Parathyroid adenoma (tissue), 2 donors: ENCODE results near the gene HABP2.

Experiments
- H2AFZ ChIP-seq: fragments of 300-600 bp; sonication (generic); one replicate; pipeline ENCODE4 v1.7.0; 2017; ENCODE audit warnings: antibody characterized with exemption, mild to moderate bottlenecking
- H3K27ac ChIP-seq: fragments of 300-600 bp; sonication (generic); one replicate; pipeline ENCODE4 v1.7.0; 2017
- H3K27me3 ChIP-seq: fragments of 300-600 bp; sonication (generic); one replicate; pipeline ENCODE4 v1.7.0; 2017; ENCODE audit warnings: low read length; ENCODE audit not compliant: control insufficient read depth, insufficient read depth
- H3K36me3 ChIP-seq: fragments of 300-600 bp; sonication (generic); one replicate; pipeline ENCODE4 v1.7.0; 2017; ENCODE audit warnings: low read length; ENCODE audit not compliant: control insufficient read depth, insufficient read depth
- H3K4me1 ChIP-seq: fragments of 300-600 bp; sonication (generic); one replicate; pipeline ENCODE4 v1.7.0; 2017; ENCODE audit warnings: control low read depth
- H3K4me2 ChIP-seq: fragments of 300-600 bp; sonication (generic); one replicate; pipeline ENCODE4 v1.7.0; 2017; ENCODE audit warnings: low read length
- H3K4me3 ChIP-seq: fragments of 300-600 bp; sonication (generic); one replicate; pipeline ENCODE4 v1.7.0; 2017; ENCODE audit warnings: low read depth, low read length
- H3K79me2 ChIP-seq: fragments of 300-600 bp; sonication (generic); one replicate; pipeline ENCODE4 v1.7.0; 2017; ENCODE audit warnings: control low read depth
- H3K9ac ChIP-seq: fragments of 300-600 bp; sonication (generic); one replicate; pipeline ENCODE4 v1.7.0; 2017; ENCODE audit warnings: mild to moderate bottlenecking
- H3K9me3 ChIP-seq: fragments of 300-600 bp; sonication (generic); one replicate; pipeline ENCODE4 v1.7.0; 2017; ENCODE audit warnings: low read length; ENCODE audit not compliant: control insufficient read depth
- CTCF ChIP-seq: fragments of 300-600 bp; sonication (generic); IDR thresholded peaks from one replicate; pipeline ENCODE4 v1.7.0; 2017; ENCODE audit warnings: antibody characterized with exemption, mild to moderate bottlenecking
- donor health status: primary hyperparathyroidism.

HABP2 gene

GRCh38 chr10:113565364-113565763 is 12.5 kb downstream of the HABP2 start:
- no peaks in the 10 kb centered on the region for H3K27me3 ChIP-seq
- no peak overlapping the region for H3K9ac ChIP-seq
- no peaks in the 10 kb centered on the region for H3K9me3 ChIP-seq
- H3K4me2 ChIP-seq: no peak overlapping the region
- no peaks in the 10 kb centered on the region for H3K4me1 ChIP-seq
- no peaks in the 10 kb centered on the region for H3K36me3 ChIP-seq
- H2AFZ ChIP-seq: no peak overlapping the region
- H3K27ac ChIP-seq: no peak overlapping the region
- TF ChIP-seq CTCF: no peak
- no peaks in the 10 kb centered on the region for H3K79me2 ChIP-seq
- H3K4me3 ChIP-seq: no peak overlapping the region

GRCh38 chr10:113566888-113567287 is 14.0 kb downstream of the HABP2 start:
- Histone ChIP-seq H2AFZ (no peak overlapping the region), H3K4me1 (no peaks in the 10 kb centered on the region), H3K4me2 (no peak overlapping the region), H3K36me3 (no peaks in the 10 kb centered on the region), H3K79me2 (no peaks in the 10 kb centered on the region), H3K4me3 (no peak overlapping the region), H3K9ac (no peak overlapping the region), H3K27me3 (no peaks in the 10 kb centered on the region), H3K9me3 (no peaks in the 10 kb centered on the region), H3K27ac (no peak overlapping the region)
- TF ChIP-seq CTCF: no peak

GRCh38 chr10:113569576-113569975 is 16.7 kb downstream of the HABP2 start:
- Histone ChIP-seq H3K4me3 (no peak overlapping the region), H3K79me2 (no peaks in the 10 kb centered on the region), H3K9me3 (no peaks in the 10 kb centered on the region), H3K4me2 (no peak overlapping the region), H3K27ac (no peak overlapping the region), H3K36me3 (no peaks in the 10 kb centered on the region), H3K9ac (no peak overlapping the region), H3K27me3 (no peaks in the 10 kb centered on the region), H2AFZ (no peak overlapping the region), H3K4me1 (no peaks in the 10 kb centered on the region)
- no peak for TF ChIP-seq CTCF

GRCh38 chr10:113572520-113573290 is 19.9 kb downstream of the HABP2 start:
- H3K9ac ChIP-seq: no peak overlapping the region
- H3K4me2 ChIP-seq: no peak overlapping the region
- H3K4me3 ChIP-seq: no peak overlapping the region
- no peak overlapping the region for H3K27ac ChIP-seq
- no peak overlapping the region for H2AFZ ChIP-seq
- H3K9me3 ChIP-seq: no peaks in the 10 kb centered on the region
- H3K79me2 ChIP-seq: no peaks in the 10 kb centered on the region
- no peaks in the 10 kb centered on the region for H3K36me3 ChIP-seq
- H3K4me1 ChIP-seq: no peaks in the 10 kb centered on the region
- no peak for TF ChIP-seq CTCF
- no peaks in the 10 kb centered on the region for H3K27me3 ChIP-seq

- Histone ChIP-seq H3K79me2 (no peaks in the 10 kb centered on the region), H3K27me3 (no peaks in the 10 kb centered on the region), H3K4me3 (no peak overlapping the region), H3K4me1 (no peaks in the 10 kb centered on the region), H3K9ac (no peak overlapping the region), H3K4me2 (no peak overlapping the region), H3K27ac (no peak overlapping the region), H3K36me3 (no peaks in the 10 kb centered on the region), H2AFZ (no peak overlapping the region), H3K9me3 (no peaks in the 10 kb centered on the region)
- TF ChIP-seq CTCF: no peak
Observed at GRCh38 chr10:113573368-113573767, 20.5 kb downstream of the HABP2 start.
